SK-N-SH (cell line): Measurements from ENCODE around the gene RAMP1. TPM values are rescaled to one million over a fixed set of nuclear protein-coding genes. Genes with fewer than 3 reads are reported as not detected.

Experiments
- CTCF ChIA-PET: fragments of 300-600, 350-600 bp; formaldehyde crosslinking; extraction: SDS; loops from one replicate; lab custom pipeline; 2021; lab: Yijun Ruan, JAX
- POLR2A ChIA-PET: fragments of 350-600 bp; sonication (Branson Sonifier 250); formaldehyde crosslinking; extraction: SDS; loops from one replicate; lab custom pipeline; 2020; ENCODE audit warnings: antibody characterized with exemption, inconsistent platforms; lab: Yijun Ruan, JAX
- DNase-seq: peaks from one replicate; pipeline ENCODE4 v3.0.0; 2012
- H2AFZ ChIP-seq: fragments of 200-600 bp; sonication (generic); 2 replicates; pipeline ENCODE4 v1.8.1; 2016; ENCODE audit warnings: antibody characterized with exemption, mild to moderate bottlenecking, low read depth
- H3F3A ChIP-seq: fragments of 200-600 bp; sonication (generic); replicated peaks from 2 replicates; pipeline ENCODE3; 2016; ENCODE audit warnings: antibody characterized with exemption, mild to moderate bottlenecking; ENCODE audit not compliant: insufficient read depth
- H3K27ac ChIP-seq, 2 experiments: fragments of 200-500 bp in 1 of 2; fragments of 200-600 bp in 1 of 2; sonication (Bioruptor generic) in 1 of 2; sonication (generic), shearing (Covaris generic) in 1 of 2; 2 replicates each; pipeline versions ENCODE4 v1.5.1 to v1.6.1; 2014 to 2016; ENCODE audit warnings: low read depth in 2 of 2, inconsistent platforms in 1 of 2, low read length in 1 of 2, mild to moderate bottlenecking in 1 of 2, mixed read lengths in 1 of 2
- H3K27me3 ChIP-seq: fragments of 200-600 bp; sonication (generic), shearing (Covaris generic); 2 replicates; pipeline ENCODE4 v1.6.1; 2016; ENCODE audit warnings: mixed run types; ENCODE audit not compliant: insufficient read depth
- H3K36me3 ChIP-seq, 2 experiments: fragments of 200-500 bp in 1 of 2; fragments of 200-600 bp in 1 of 2; sonication (Bioruptor generic) in 1 of 2; sonication (generic) in 1 of 2; replicated peaks in 1 of 2; 2 replicates each; pipeline versions ENCODE3 to v1.5.1; 2014 to 2016; ENCODE audit warnings: low read length in 1 of 2, mild to moderate bottlenecking in 1 of 2; ENCODE audit not compliant: insufficient read depth in 2 of 2, control insufficient read depth in 1 of 2
- H3K4me1 ChIP-seq, 2 experiments: fragments of 200-500 bp in 1 of 2; fragments of 200-600 bp in 1 of 2; sonication (Bioruptor generic) in 1 of 2; sonication (generic), shearing (Covaris generic) in 1 of 2; 2 replicates each; pipeline versions ENCODE4 v1.5.1 to v1.6.1; 2014 to 2016; ENCODE audit warnings: low read depth in 1 of 2, low read length in 1 of 2, mixed run types in 1 of 2; ENCODE audit not compliant: insufficient read depth in 2 of 2, control insufficient read depth in 1 of 2
- H3K4me2 ChIP-seq: fragments of 200-600 bp; sonication (generic), shearing (Covaris generic); 2 replicates; pipeline ENCODE4 v1.6.1; 2017; ENCODE audit warnings: mixed run types
- H3K4me3 ChIP-seq, 2 experiments: fragments of 200-500 bp in 1 of 2; fragments of 200-600 bp in 1 of 2; sonication (Bioruptor generic) in 1 of 2; sonication (generic), shearing (Covaris generic) in 1 of 2; 2 replicates each; pipeline versions ENCODE4 v1.5.1 to v1.8.1; 2014 to 2016; ENCODE audit warnings: low read depth in 2 of 2, inconsistent platforms in 1 of 2, low read length in 1 of 2, mild to moderate bottlenecking in 1 of 2, mixed read lengths in 1 of 2, moderate library complexity in 1 of 2
- H3K79me2 ChIP-seq: fragments of 200-600 bp; sonication (generic); 2 replicates; pipeline ENCODE4 v1.8.1; 2017; ENCODE audit warnings: mild to moderate bottlenecking; ENCODE audit not compliant: insufficient read depth
- H3K9ac ChIP-seq: fragments of 200-600 bp; sonication (generic); 2 replicates; pipeline ENCODE4 v1.6.1; 2017; ENCODE audit warnings: mixed run types
- H3K9me2 ChIP-seq: fragments of 200-600 bp; sonication (generic); 2 replicates; pipeline ENCODE4 v1.6.1; 2017; ENCODE audit warnings: mixed run types
- H3K9me3 ChIP-seq: fragments of 200-600 bp; sonication (generic); 2 replicates; pipeline ENCODE4 v1.6.1; 2017; ENCODE audit warnings: mixed run types, mild to moderate bottlenecking, moderate library complexity
- H4K20me1 ChIP-seq: fragments of 200-600 bp; sonication (generic); 2 replicates; pipeline ENCODE4 v1.6.1; 2017; ENCODE audit warnings: mild to moderate bottlenecking, mixed run types; ENCODE audit not compliant: insufficient read depth
- CHD2 ChIP-seq: fragments of 150-350 bp; IDR thresholded peaks from 2 replicates; pipeline ENCODE4 v1.6.1; 2018; ENCODE audit warnings: low read length; ENCODE audit not compliant: partially characterized antibody
- FOSL2 ChIP-seq: IDR thresholded peaks from 2 replicates; pipeline ENCODE4 v1.4.0; 2012; ENCODE audit warnings: low read depth, mild to moderate bottlenecking, moderate library complexity, borderline replicate concordance
- GABPA ChIP-seq: IDR thresholded peaks from 2 replicates; pipeline ENCODE4 v1.4.0; 2012; ENCODE audit warnings: low read depth, mild to moderate bottlenecking
- JUND ChIP-seq: IDR thresholded peaks from 2 replicates; pipeline ENCODE4 v1.4.0; 2012
- MEF2A ChIP-seq: IDR thresholded peaks from 2 replicates; pipeline ENCODE4 v1.4.0; 2012; ENCODE audit warnings: low read depth, borderline replicate concordance
- NRF1 ChIP-seq: IDR thresholded peaks from 2 replicates; pipeline ENCODE4 v1.6.1; 2012; ENCODE audit warnings: low read depth, mild to moderate bottlenecking, low read length
- RAD21 ChIP-seq: IDR thresholded peaks from 2 replicates; pipeline ENCODE4 v1.6.1; 2012; ENCODE audit warnings: mild to moderate bottlenecking, low read length
- RCOR1 ChIP-seq: fragments of 150-350 bp; IDR thresholded peaks from 2 replicates; pipeline ENCODE4 v1.6.1; 2017; ENCODE audit warnings: antibody characterized with exemption, low read length
- REST ChIP-seq: IDR thresholded peaks from 2 replicates; pipeline ENCODE4 v1.6.1; 2012; ENCODE audit warnings: mild to moderate bottlenecking, low read depth, low read length, moderate library complexity
- RFX5 ChIP-seq: IDR thresholded peaks from 2 replicates; pipeline ENCODE4 v1.6.1; 2012; ENCODE audit warnings: mild to moderate bottlenecking, improper control_type of control experiment, low read length
- SMC3 ChIP-seq: IDR thresholded peaks from 2 replicates; pipeline ENCODE4 v1.6.1; 2012; ENCODE audit warnings: low read depth, low read length, improper control_type of control experiment
- TAF1 ChIP-seq: IDR thresholded peaks from 2 replicates; pipeline ENCODE4 v1.6.1; 2012; ENCODE audit warnings: low read depth, mild to moderate bottlenecking, low read length, moderate library complexity, borderline replicate concordance
- WGBS: methylation state at CpG from one replicate; pipeline ENCODE4 v1.1.6; 2017; ENCODE audit warnings: low lambda C conversion rate; 5-methylcytosine and 5-hydroxymethylcytosine counted together
- polyA plus RNA-seq, 3 experiments: library from polyadenylated mRNA; depleted of rRNA; stranded (reverse); fragments of >200 nt; gene quantifications; 2 replicates each; pipeline ENCODE4 v1.2.3, GENCODE V29; 2012
- TF ChIP-seq, protein P1 (sequence below): fragments of 200-600 bp; sonication (generic); IDR thresholded peaks from 2 replicates; pipeline ENCODE4 v1.6.1; 2017; ENCODE audit warnings: antibody characterized with exemption, mild to moderate bottlenecking, moderate library complexity

The RAMP1 gene
- polyA plus RNA-seq, 1 of the 3 experiments (the other 2 are of a cell fraction), result 27.9 TPM

GRCh38 chr2:237912271-237913192 is 53.1 kb downstream of the RAMP1 start:
- no peak overlapping the region; a peak in 1 of 4 replicates for H3K27ac ChIP-seq
- no peak overlapping the region for H3K4me2 ChIP-seq
- no peaks in the 10 kb centered on the region for H3K79me2 ChIP-seq
- ChIA-PET POLR2A (interaction anchor here (1.0 kb wide), 1 partner anchor 11 kb away, joined by 4 read pairs; no protein-coding TSS in a partner anchor), CTCF (interaction anchor here (1.0 to 1.6 kb wide), 3 partner anchors 10 to 54 kb away, joined by 3 to 6 read pairs (median 3); no protein-coding TSS in a partner anchor)
- no peak for TF ChIP-seq FOSL2
- no peak for TF ChIP-seq NRF1
- TF ChIP-seq RFX5, result no peak
- TF ChIP-seq RCOR1, result no peak
- no peak for TF ChIP-seq RAD21
- TF ChIP-seq SMC3, result no peak
- no peak for TF ChIP-seq CHD2
- no peak for TF ChIP-seq JUND
- no peak for TF ChIP-seq MEF2A
- TF ChIP-seq, protein P1, sequence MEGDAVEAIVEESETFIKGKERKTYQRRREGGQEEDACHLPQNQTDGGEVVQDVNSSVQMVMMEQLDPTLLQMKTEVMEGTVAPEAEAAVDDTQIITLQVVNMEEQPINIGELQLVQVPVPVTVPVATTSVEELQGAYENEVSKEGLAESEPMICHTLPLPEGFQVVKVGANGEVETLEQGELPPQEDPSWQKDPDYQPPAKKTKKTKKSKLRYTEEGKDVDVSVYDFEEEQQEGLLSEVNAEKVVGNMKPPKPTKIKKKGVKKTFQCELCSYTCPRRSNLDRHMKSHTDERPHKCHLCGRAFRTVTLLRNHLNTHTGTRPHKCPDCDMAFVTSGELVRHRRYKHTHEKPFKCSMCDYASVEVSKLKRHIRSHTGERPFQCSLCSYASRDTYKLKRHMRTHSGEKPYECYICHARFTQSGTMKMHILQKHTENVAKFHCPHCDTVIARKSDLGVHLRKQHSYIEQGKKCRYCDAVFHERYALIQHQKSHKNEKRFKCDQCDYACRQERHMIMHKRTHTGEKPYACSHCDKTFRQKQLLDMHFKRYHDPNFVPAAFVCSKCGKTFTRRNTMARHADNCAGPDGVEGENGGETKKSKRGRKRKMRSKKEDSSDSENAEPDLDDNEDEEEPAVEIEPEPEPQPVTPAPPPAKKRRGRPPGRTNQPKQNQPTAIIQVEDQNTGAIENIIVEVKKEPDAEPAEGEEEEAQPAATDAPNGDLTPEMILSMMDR, result no peak
- TF ChIP-seq TAF1, result no peak
- TF ChIP-seq GABPA, result no peak
- no peak for TF ChIP-seq REST
- no peaks in the 10 kb centered on the region for H3K9me2 ChIP-seq
- peaks cover 0 to 18% of the 10 kb centered on the region in 2 experiments; a peak in 1 of 4 replicates for H3K4me1 ChIP-seq
- H3K27me3 ChIP-seq, result no peaks in the 10 kb centered on the region
- H3K9ac ChIP-seq, result no peak overlapping the region
- no peak for DNase-seq
- no peak overlapping the region for H2AFZ ChIP-seq
- H3K4me3 ChIP-seq, result no peak overlapping the region
- no peaks in the 10 kb centered on the region for H3K36me3 ChIP-seq
- H3K9me3 ChIP-seq, result peaks cover 1% of the 10 kb centered on the region; the same call in 1 of the 2 replicates
- H4K20me1 ChIP-seq, result no peaks in the 10 kb centered on the region
- WGBS, result 90% methylated on average over 20 of the region's 28 CpGs
- no peaks in the 10 kb centered on the region for H3F3A ChIP-seq
